COLO829 (cell line): ENCODE results near the gene CD1D.
"Not testable (repeated sequence)": the region's sequence is repeated elsewhere in the genome, so short reads cannot be mapped to it uniquely, and the experiment has no call there.

Source experiments
- DNase-seq: peaks from one replicate; pipeline ENCODE4 v3.0.0; 2012; ENCODE audit warnings: low spot score

CD1D gene

DNA sequence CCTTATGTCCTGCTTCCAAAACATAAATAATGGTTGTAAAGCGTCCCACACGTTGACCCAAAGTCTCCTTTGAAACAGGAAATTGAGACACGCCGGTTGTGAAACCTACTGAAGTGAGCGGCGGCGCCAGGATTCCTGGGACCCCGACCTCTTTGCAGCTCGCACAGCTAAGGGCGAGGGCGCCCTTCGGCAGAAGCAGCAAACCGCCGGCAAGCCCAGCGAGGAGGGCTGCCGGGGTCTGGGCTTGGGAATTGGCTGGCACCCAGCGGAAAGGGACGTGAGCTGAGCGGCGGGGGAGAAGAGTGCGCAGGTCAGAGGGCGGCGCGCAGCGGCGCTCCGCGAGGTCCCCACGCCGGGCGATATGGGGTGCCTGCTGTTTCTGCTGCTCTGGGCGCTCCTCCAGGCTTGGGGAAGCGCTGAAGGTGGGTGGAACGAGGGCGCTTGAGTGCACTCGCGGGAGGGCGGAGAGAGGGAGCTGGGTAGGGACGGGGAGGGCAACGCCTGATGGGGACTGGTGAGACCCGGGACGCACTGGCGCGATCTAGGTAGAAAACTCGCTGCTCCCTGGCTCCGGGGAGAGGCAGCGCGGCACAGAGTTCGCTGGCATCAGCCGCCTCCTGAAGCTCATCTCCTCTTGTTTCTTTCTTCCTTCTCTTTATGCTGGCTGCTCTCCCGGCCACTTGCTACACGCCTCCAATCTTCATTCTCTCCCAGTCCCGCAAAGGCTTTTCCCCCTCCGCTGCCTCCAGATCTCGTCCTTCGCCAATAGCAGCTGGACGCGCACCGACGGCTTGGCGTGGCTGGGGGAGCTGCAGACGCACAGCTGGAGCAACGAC, at the start of gene CD1D:
CD1D (plus strand) TSS at position 155 of the 836 bp plus-strand sequence; CDS start at position 362, 207 bp downstream.
- no peak for DNase-seq

- no peak for DNase-seq
Observed at GRCh38 chr1:158131217-158131616, 49.5 kb upstream of the CD1D start.

DNA sequence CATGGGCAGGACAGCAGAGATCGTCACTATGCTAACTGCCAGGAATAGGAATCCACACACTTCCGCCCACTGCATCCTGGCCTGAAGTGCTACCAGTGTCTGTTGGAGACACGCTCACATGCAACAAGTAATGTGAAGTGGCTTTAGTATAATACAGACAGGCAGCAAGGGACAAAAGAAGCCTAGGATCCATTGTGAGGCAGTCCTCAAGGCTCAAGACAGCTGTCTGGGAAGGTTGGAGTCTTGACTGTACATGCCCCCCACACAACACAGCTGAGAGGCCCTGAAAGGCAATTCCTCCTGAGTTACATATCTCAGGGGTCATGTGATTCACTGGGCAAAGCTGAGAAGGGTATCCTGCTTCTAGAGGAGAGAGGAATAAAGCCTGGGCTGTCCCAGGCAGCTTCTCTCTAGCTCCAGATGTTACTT, 39.9 kb upstream of the CD1D start:
- no peak for DNase-seq

GRCh38 chr1:158145173-158145719, 35.4 kb upstream of the CD1D start:
- peak; percentile 86 for DNase-seq

DNA sequence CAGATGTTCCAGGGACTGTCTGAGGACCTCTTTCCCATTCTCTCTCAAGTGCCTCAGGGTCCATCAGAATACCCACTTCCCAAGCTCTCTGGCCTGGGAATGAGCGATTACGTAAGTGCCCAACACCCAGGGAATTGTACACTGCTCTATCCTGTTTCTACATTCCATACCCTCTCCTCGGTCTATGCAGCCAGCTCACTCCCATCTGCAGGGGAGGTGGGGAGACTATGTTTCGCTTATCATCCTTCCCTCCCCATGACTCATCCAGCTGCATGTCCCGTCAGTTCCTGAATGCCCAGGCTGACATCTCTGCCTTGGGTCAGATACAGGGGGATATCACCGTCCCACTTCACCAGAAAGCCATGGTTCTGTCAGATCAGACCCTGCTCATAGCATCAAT, 34.5 kb upstream of the CD1D start:
- DNase-seq = peak; percentile 83

GRCh38 chr1:158146739-158147138, 34.0 kb upstream of the CD1D start:
- DNase-seq = no peak

- DNase-seq = no peak
Observed at GRCh38 chr1:158147401-158147800, 33.3 kb upstream of the CD1D start.

- DNase-seq = no peak
Observed at GRCh38 chr1:158147869-158148268, 32.8 kb upstream of the CD1D start.

DNA sequence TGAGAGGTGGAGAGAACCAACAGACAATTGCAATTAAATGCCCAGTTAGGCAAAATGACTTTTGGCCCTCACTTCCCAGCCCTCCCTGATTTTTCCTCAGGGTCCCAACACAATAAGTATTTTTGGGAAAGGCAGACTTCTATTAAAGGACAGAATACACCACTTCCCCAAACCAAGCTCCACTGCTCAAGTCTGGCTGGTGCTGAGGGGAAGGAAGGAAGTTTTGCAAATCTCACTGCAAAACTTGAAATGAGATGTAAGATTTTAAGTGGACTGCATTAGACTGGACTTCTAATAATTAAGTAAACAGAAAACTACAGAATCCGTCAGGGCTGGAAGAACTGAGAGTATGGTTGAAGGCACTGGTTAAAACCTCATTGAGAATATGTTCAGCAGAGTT, 32.2 kb upstream of the CD1D start:
- no peak for DNase-seq

DNA sequence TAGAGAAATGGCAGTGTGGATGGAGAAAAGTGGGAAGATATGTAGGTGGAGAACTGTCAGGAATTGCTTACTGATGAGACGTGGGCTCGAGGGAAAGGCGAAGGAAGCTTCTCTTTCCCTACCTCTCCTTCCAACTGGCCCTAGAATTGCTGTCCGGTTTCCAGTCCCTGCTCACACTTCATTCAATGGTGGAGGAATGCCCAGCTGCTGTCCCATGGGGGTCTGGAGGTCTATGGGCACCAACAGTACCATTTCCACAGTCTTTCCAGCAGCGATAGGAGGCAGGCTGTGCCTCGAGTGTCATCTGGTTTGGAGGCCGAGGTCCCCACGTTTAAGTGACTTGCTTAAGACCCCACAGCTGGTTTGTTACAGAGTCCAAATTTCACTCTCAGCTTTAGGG, 31.5 kb upstream of the CD1D start:
- no peak for DNase-seq

- DNase-seq = peak; percentile 100
Observed at GRCh38 chr1:158149577-158150269, 31.0 kb upstream of the CD1D start.

DNA sequence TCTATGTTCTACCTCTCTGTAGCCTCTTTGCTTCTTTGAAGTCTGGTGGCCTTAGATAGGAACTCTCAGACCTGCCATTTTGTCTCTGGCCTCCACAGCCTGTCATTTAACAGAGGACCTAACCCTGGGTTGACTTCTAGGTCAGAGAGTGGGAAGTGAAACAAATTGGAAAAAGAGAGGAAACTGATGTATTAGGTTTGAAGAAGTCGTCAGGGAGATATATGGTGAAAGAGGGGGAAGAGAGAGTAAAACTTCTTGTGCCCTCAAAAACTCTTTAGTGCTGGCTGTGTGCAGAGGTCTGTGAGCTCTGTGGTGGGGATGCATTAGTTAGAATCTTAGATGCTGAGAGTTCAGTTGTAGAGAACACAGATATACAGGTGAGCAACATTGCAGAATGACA, 30.2 kb upstream of the CD1D start:
- no peak for DNase-seq

- DNase-seq = peak; percentile 78
Observed at GRCh38 chr1:158153179-158153578, 27.5 kb upstream of the CD1D start.

GRCh38 chr1:158153746-158154444, 26.8 kb upstream of the CD1D start:
- DNase-seq = no peak

GRCh38 chr1:158154501-158154900, 26.2 kb upstream of the CD1D start:
- DNase-seq = no peak

DNA sequence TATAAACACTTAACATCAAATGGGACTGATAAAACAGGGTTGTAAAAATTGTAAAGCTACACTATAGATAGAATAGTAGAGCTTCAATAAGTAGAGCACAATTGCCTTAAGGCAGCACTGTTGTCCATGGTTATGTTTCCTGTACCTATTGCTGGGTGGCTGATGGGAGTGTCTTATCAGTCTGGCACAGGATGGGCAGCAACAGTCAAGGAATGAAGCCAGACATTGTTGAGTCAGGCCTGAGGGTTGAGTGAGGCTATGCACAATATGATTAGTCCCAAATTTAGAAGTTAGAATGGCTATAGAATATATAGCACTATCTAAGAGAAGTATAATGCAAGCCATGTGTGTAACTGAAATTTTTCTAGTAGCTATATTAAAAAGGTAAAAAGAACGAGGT, 25.0 kb upstream of the CD1D start:
- no peak for DNase-seq

DNA sequence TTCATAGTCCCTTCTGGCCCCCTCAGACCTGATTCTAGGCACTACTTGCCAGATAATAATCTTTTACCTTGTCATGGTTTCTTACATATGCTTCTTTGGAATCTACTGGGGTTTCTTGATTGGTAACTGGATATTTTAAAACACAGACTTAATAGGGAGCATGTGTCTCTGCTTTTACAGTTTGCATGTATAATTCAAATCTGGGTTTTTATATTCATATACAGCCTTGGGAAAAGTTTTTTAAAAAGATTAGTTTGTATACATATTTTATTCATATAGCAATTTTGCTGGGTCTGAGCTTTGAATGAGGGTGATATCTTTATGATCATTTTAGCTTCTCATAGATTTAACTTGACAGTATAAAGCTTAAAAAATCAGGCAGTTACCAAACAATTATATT, 21.1 kb upstream of the CD1D start:
- no peak for DNase-seq

GRCh38 chr1:158161446-158161845, 19.2 kb upstream of the CD1D start:
- DNase-seq = no peak

- no peak for DNase-seq
Observed at GRCh38 chr1:158163000-158163947, 17.4 kb upstream of the CD1D start.

DNA sequence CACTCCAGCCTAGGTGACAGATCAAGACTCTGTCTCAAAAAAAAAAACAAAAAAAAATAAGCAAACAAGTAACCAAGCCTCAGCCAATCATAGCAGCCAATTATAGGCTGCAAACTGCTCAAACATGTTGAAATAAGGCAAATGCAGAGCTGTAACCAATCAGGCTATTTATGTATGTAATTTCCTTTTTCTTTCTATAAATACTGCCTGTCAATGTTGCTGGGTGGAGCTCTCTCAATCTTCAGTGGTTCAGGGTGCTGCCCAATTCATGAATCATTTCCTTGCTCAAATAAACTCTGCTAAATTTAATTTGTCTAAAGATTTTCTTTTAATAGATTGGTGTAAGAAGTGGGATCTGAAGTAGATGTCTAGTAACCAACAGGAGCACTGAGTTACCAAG, 11.6 kb upstream of the CD1D start:
- no peak for DNase-seq

- not testable (repeated sequence) for DNase-seq
Observed at GRCh38 chr1:158175915-158176314, 4.8 kb upstream of the CD1D start.
